K562 (cell line): ENCODE results near the gene SLC4A1. TPM values are rescaled to one million over a fixed set of nuclear protein-coding genes. Genes with fewer than 3 reads are reported as not detected.

Experiments
- CCAR2 ChIP-seq: fragments of 200-400 bp; formaldehyde crosslinking; IDR thresholded peaks from 2 replicates; pipeline ENCODE4 v1.6.1; 2017; ENCODE audit warnings: mild to moderate bottlenecking, low read depth, low read length
- CXXC5 ChIP-seq: fragments of 250-450 bp; sonication (Bioruptor Pico); IDR thresholded peaks from 2 replicates; pipeline ENCODE4 v1.8.0; 2022; ENCODE audit warnings: inconsistent platforms, mild to moderate bottlenecking, moderate library complexity
- FIP1L1 ChIP-seq: fragments of 200-400 bp; formaldehyde crosslinking; IDR thresholded peaks from 2 replicates; pipeline ENCODE4 v1.6.1; 2018; ENCODE audit warnings: mild to moderate bottlenecking, low read depth, low read length; ENCODE audit not compliant: poor library complexity, severe bottlenecking
- MYC ChIP-seq, 2 experiments: fragments of 250-450 bp in 1 of 2; sonication (Bioruptor Pico) in 1 of 2; IDR thresholded peaks; 2 replicates each; pipeline versions ENCODE4 v1.5.1 to v1.6.1; 2012 to 2021; ENCODE audit warnings: low read depth in 2 of 2, borderline replicate concordance in 1 of 2, improper control_type of control experiment in 1 of 2, low read length in 1 of 2, mild to moderate bottlenecking in 1 of 2, moderate library complexity in 1 of 2
- NCOR1 ChIP-seq: fragments of 450-650 bp; IDR thresholded peaks from 2 replicates; pipeline ENCODE4 v1.6.1; 2016; ENCODE audit warnings: mild to moderate bottlenecking, moderate library complexity
- PRDM10 ChIP-seq: fragments of 450-650 bp; IDR thresholded peaks from 2 replicates; pipeline ENCODE4 v1.6.1; 2018; ENCODE audit not compliant: partially characterized antibody
- REST ChIP-seq, 2 experiments: fragments of 450-650 bp; formaldehyde crosslinking in 1 of 2; IDR thresholded peaks; 2 replicates each; pipeline versions ENCODE4 v1.4.0 to v1.6.1; 2014 to 2020; ENCODE audit warnings: mild to moderate bottlenecking in 2 of 2, borderline replicate concordance in 1 of 2, low read depth in 1 of 2
- ZNF518B ChIP-seq: fragments of 250-450 bp; sonication (Bioruptor Pico); IDR thresholded peaks from 2 replicates; pipeline ENCODE4 v1.5.0; 2021; ENCODE audit warnings: mild to moderate bottlenecking, moderate library complexity
- polyA plus RNA-seq, 8 experiments: library from polyadenylated mRNA; depleted of rRNA in 4 of 8; stranded (reverse) in 5 of 8; unstranded in 3 of 8; fragments of >200 nt; fragmentation: Nextera tagmentation in 2 of 8; fragmentation: Illumina TruSeq in 1 of 8; extraction: Ambion mirVana in 2 of 8; extraction: Trizol in 1 of 8; gene quantifications; 2 replicates each; pipeline versions ENCODE4 v1.2.1 to v1.2.3, GENCODE V29; 2011 to 2014; ENCODE audit warnings: inconsistent platforms in 1 of 8, missing spikeins in 1 of 8
- total RNA-seq, 7 experiments: library from RNA; depleted of rRNA in 6 of 7; stranded (reverse); fragments of >200 nt in 6 of 7; fragmentation: Illumina TruSeq in 2 of 7; extraction: Trizol in 2 of 7; gene quantifications; 2 replicates each; pipeline versions ENCODE4 v1.2.1 to v1.2.3, GENCODE V29; 2011 to 2021; ENCODE audit warnings: low replicate concordance in 1 of 7

Gene SLC4A1
- total and polyA plus RNA-seq, 9 of the 15 experiments (the other 6 are each of a cell fraction or from before 2014, with no cell fraction given), result 0.14 to 1.00 (median 0.53) TPM

GRCh38 chr17:44210342-44211192, 57.4 kb downstream of the SLC4A1 start (continued):
- peak; percentile 96 for TF ChIP-seq REST (IDR thresholded peaks at IDR 0.05; ENCODE audit: borderline replicate concordance)
- TF ChIP-seq REST (CRISPR knock-in tag; IDR thresholded peaks at IDR 0.05; ENCODE audit: low read depth), result no peak
- TF ChIP-seq CXXC5 (CRISPR knock-in tag), result peak; percentile 97
- TF ChIP-seq ZNF518B, result no peak
- TF ChIP-seq PRDM10, result peak; percentile 24
- TF ChIP-seq CCAR2, result no peak
- peak; percentile 71 for TF ChIP-seq NCOR1
- TF ChIP-seq FIP1L1, result peak; percentile 98
- peak; percentile 90 for TF ChIP-seq MYC (IDR thresholded peaks at IDR 0.05; ENCODE audit: low read depth, low read length)
- no peak for TF ChIP-seq MYC (CRISPR knock-in tag; IDR thresholded peaks at IDR 0.05; ENCODE audit: borderline replicate concordance, low read depth)
